Measurements from ENCODE around the gene VSNL1.

DNA sequence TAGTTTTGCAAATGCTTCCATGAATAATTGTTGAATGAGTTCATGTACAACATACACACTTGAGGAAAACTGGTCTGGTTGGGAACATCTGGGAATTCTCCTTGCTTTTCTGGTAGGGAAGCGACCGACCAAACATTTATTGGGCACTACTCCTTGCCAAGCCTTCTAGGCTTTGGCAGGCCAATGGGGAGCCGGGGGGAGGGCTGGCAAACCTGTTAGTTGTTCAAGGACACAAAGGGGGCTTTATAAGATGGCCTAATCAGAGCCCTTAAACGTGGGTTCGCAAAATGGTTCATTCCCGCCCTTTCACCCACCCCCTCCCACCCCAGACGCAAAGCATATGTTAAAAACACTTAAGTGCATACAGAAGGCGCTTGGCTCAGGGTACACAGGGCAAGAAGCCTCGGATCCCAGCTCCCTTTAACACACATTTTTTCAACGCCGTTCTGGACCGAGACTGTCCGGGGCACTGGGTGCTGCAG, 844 bp upstream of the VSNL1 start:
- no peak for TF ChIP-seq ZNF207 (IDR thresholded peaks at IDR 0.05; ENCODE audit: borderline replicate concordance)
- no peak for TF ChIP-seq STAT1 (conservative IDR thresholded peaks at IDR 0.05)
- no peak for TF ChIP-seq YY1 (IDR thresholded peaks at IDR 0.05; ENCODE audit: low read depth, low read length)

All from GM12878 (cell line).